ENCODE measurements around the gene EXTL1. TPM values are rescaled to one million over a fixed set of nuclear protein-coding genes. Genes with fewer than 3 reads are reported as not detected.

The EXTL1 gene
- total RNA-seq, 4 donors from 2014 or later: not detected

- peaks cover 0 to 36% (median 0%) of the 10 kb centered on the region in 4 donors for H3K27me3 ChIP-seq
- intact Hi-C loops (cut with DNase I): loop anchor here (5.0 kb wide), 1 partner anchor 127 kb away; the partner anchor contains the start of gene FAM110D
- H3K36me3 ChIP-seq: no peaks in the 10 kb centered on the region
- no peak overlapping the region for H3K4me3 ChIP-seq
- WGBS, 2 donors: 76 to 83% methylated on average over 6 to 7 of the region's 7 CpGs
- H3K4me1 ChIP-seq: peaks cover 3 to 6% (median 4%) of the 10 kb centered on the region in 3 donors
- H3K9me3 ChIP-seq: no peaks in the 10 kb centered on the region
- DNase-seq: no peak
- TF ChIP-seq POLR2A (IDR thresholded peaks at IDR 0.05): no peak
- TF ChIP-seq CTCF (IDR thresholded peaks at IDR 0.05): no peak
- no peak overlapping the region for H3K27ac ChIP-seq
Observed at GRCh38 chr1:26029864-26030481, 8.4 kb downstream of the EXTL1 start.

GRCh38 chr1:26031196-26031595 is 9.6 kb downstream of the EXTL1 start:
- H3K4me3 ChIP-seq: no peak overlapping the region
- peaks cover 0 to 39% (median 0%) of the 10 kb centered on the region in 4 donors for H3K27me3 ChIP-seq
- TF ChIP-seq POLR2A (IDR thresholded peaks at IDR 0.05) (no peak), CTCF (IDR thresholded peaks at IDR 0.05) (no peak)
- no peak overlapping the region for H3K27ac ChIP-seq
- H3K36me3 ChIP-seq: no peaks in the 10 kb centered on the region
- 72% methylated on average over 3 of the region's 4 CpGs; no CpG with 5 or more reads in 1 of the 2 donors for WGBS, 2 donors
- no peak for DNase-seq
- intact Hi-C loops (cut with DNase I): loop anchor here (5.0 kb wide), 1 partner anchor 126 kb away; the partner anchor contains the start of gene FAM110D
- peaks cover 8 to 18% (median 8%) of the 10 kb centered on the region in 3 donors for H3K4me1 ChIP-seq
- no peaks in the 10 kb centered on the region for H3K9me3 ChIP-seq

- H3K36me3 ChIP-seq: no peaks in the 10 kb centered on the region
- TF ChIP-seq POLR2A (IDR thresholded peaks at IDR 0.05) (no peak), CTCF (IDR thresholded peaks at IDR 0.05) (no peak)
- no peaks in the 10 kb centered on the region for H3K9me3 ChIP-seq
- no peak overlapping the region for H3K4me3 ChIP-seq
- DNase-seq: no peak
- H3K27me3 ChIP-seq: peaks cover 0 to 44% (median 0%) of the 10 kb centered on the region in 4 donors
- intact Hi-C loops (cut with DNase I): loop anchor here (5.0 kb wide), 1 partner anchor 126 kb away; the partner anchor contains the start of gene FAM110D
- peaks cover 10 to 23% (median 12%) of the 10 kb centered on the region in 3 donors for H3K4me1 ChIP-seq
- 72 to 79% methylated on average over 2 to 3 of the region's 3 CpGs for WGBS, 2 donors
- no peak overlapping the region for H3K27ac ChIP-seq
Observed at GRCh38 chr1:26031611-26032220, 10.1 kb downstream of the EXTL1 start.

GRCh38 chr1:26032656-26033357 is 11.2 kb downstream of the EXTL1 start:
- no peaks in the 10 kb centered on the region for H3K9me3 ChIP-seq
- H3K4me1 ChIP-seq: peaks cover 10 to 23% (median 12%) of the 10 kb centered on the region in 3 donors
- no peaks in the 10 kb centered on the region for H3K36me3 ChIP-seq
- no peak overlapping the region for H3K27ac ChIP-seq
- no peak for TF ChIP-seq CTCF (IDR thresholded peaks at IDR 0.05)
- no peak for TF ChIP-seq POLR2A (IDR thresholded peaks at IDR 0.05)
- no peak for DNase-seq
- peaks cover 0 to 51% (median 0%) of the 10 kb centered on the region in 4 donors for H3K27me3 ChIP-seq
- WGBS, 2 donors: 70 to 75% methylated on average over 8 to 9 of the region's 12 CpGs
- H3K4me3 ChIP-seq: no peak overlapping the region
- intact Hi-C loops (cut with DNase I): loop anchor here (5.0 kb wide), 1 partner anchor 124 kb away; the partner anchor contains the start of gene FAM110D

Measured in esophagus squamous epithelium (tissue), 5 donors.